GM12878 (cell line): Measurements from ENCODE around the gene TAPT1.

ENCODE experiments used
- CBX3 ChIP-seq: fragments of 200-600 bp; sonication (generic); IDR thresholded peaks from 2 replicates; pipeline ENCODE4 v1.6.1; 2016; ENCODE audit warnings: low read depth, borderline replicate concordance
- POLR2AphosphoS5 ChIP-seq: IDR thresholded peaks from 2 replicates; pipeline ENCODE4 v1.6.1; 2011; ENCODE audit warnings: mild to moderate bottlenecking, low read length, inconsistent platforms
- TARDBP ChIP-seq: IDR thresholded peaks from 2 replicates; pipeline ENCODE4 v1.6.1; 2016; ENCODE audit warnings: borderline replicate concordance

DNA sequence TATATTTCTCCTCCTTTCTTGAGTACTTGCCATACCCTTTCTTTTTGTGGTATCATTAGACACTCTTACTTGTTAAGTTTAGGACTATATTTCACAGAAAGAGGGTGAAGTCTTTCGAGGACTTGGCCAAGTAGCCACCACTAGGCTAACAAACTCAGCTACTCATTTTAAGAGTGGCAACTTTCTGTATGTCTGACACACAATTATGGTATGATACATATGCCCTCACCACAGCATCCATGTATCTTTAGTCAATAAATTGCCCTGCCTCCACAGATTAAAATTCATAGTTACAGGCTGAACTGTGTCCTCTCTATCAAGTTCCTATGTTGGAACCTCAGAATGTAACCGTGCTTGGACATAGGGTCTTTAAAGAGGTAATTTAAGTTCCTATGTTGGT is 23.2 kb downstream of the TAPT1 start:
- no peak for TF ChIP-seq TARDBP
- no peak for TF ChIP-seq CBX3
- TF ChIP-seq POLR2AphosphoS5 = no peak
